ENCODE measurements around the gene EME1. TPM values are rescaled to one million over a fixed set of nuclear protein-coding genes. Genes with fewer than 3 reads are reported as not detected.

EME1 gene
- total and polyA plus RNA-seq, 2 experiments from 2014 or later: 14.4 to 15.9 TPM

DNA sequence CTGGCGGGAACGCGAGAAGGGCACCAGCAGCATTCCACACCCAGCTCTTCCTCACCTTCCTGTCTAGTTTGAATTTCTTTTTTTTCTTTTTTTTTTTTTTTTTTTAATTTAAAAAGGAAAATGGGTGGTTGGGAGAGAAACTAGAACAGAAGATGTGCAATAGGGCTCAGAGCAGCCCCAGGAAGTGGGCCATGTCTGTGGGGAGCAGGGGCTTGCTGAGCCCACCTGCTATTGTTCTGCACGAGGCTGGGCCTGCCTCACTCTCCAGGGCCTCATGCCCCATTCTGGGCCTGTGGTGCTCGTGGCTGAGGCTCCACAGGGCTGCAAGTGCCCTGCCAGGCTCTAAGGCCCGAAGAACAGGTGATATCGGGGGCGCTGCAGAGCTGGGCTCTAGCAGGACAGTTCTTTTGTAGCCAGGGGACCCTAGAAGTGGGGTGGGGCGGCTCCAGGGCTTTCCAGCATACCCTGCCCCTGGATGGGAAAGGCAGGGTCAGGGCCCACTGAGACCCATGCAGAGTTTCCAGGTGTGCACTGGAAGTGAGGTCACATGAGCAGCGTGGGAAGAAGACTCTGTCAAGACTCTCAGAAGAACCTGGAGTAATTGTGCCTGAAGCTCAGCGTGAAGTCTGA is 12.4 kb upstream of the EME1 start:
- Histone ChIP-seq H3K4me2 (no peak overlapping the region), H4K20me1 (replicated peaks; ENCODE audit: insufficient read depth) (no peaks in the 10 kb centered on the region; the same call in 1 of the 2 replicates), H3K27me3 (ENCODE audit: insufficient read depth) (no peaks in the 10 kb centered on the region), H3K4me3 (no peak overlapping the region), H3K79me2 (replicated peaks; ENCODE audit: insufficient read depth) (no peaks in the 10 kb centered on the region), H3K4me1 (ENCODE audit: insufficient read depth) (peaks cover 19% of the 10 kb centered on the region), H3K27ac (ENCODE audit: low read depth) (no peak overlapping the region), H3K36me3 (ENCODE audit: insufficient read depth) (no peaks in the 10 kb centered on the region), H2AFZ (no peak overlapping the region), H3K9me2 (ENCODE audit: insufficient read depth) (no peaks in the 10 kb centered on the region), H3F3A (replicated peaks; ENCODE audit: low read depth) (no peaks in the 10 kb centered on the region)
- ATAC-seq: no peak
- Mint-ChIP-seq H3K9me3 (no peaks in the 10 kb centered on the region; the same call in 2 of the 3 replicates), H3K4me1 (peaks cover 33% of the 10 kb centered on the region), H3K27ac (no peak overlapping the region), H3K4me3 (no peak overlapping the region), H3K36me3 (ENCODE audit: low read depth) (peaks cover 37% of the 10 kb centered on the region), H3K27me3 (ENCODE audit: insufficient read depth, low read depth, poor library complexity) (peaks cover 12% of the 10 kb centered on the region)
- DNase-seq (ENCODE audit: low spot score): no peak
- TF ChIP-seq NANOG (IDR thresholded peaks at IDR 0.05; ENCODE audit: borderline replicate concordance): no peak
- TF ChIP-seq, protein P1, sequence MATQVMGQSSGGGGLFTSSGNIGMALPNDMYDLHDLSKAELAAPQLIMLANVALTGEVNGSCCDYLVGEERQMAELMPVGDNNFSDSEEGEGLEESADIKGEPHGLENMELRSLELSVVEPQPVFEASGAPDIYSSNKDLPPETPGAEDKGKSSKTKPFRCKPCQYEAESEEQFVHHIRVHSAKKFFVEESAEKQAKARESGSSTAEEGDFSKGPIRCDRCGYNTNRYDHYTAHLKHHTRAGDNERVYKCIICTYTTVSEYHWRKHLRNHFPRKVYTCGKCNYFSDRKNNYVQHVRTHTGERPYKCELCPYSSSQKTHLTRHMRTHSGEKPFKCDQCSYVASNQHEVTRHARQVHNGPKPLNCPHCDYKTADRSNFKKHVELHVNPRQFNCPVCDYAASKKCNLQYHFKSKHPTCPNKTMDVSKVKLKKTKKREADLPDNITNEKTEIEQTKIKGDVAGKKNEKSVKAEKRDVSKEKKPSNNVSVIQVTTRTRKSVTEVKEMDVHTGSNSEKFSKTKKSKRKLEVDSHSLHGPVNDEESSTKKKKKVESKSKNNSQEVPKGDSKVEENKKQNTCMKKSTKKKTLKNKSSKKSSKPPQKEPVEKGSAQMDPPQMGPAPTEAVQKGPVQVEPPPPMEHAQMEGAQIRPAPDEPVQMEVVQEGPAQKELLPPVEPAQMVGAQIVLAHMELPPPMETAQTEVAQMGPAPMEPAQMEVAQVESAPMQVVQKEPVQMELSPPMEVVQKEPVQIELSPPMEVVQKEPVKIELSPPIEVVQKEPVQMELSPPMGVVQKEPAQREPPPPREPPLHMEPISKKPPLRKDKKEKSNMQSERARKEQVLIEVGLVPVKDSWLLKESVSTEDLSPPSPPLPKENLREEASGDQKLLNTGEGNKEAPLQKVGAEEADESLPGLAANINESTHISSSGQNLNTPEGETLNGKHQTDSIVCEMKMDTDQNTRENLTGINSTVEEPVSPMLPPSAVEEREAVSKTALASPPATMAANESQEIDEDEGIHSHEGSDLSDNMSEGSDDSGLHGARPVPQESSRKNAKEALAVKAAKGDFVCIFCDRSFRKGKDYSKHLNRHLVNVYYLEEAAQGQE (IDR thresholded peaks at IDR 0.05; ENCODE audit: unreplicated experiment): no peak
- no peak for TF ChIP-seq JUNB (IDR thresholded peaks at IDR 0.05; ENCODE audit: unreplicated experiment)
- no peak for TF ChIP-seq EZH2 (IDR thresholded peaks at IDR 0.05; ENCODE audit: low read depth, unreplicated experiment)
- TF ChIP-seq STAT1 (IDR thresholded peaks at IDR 0.05; ENCODE audit: unreplicated experiment): no peak
- TF ChIP-seq ZNF331 (CRISPR knock-in tag; IDR thresholded peaks at IDR 0.05; ENCODE audit: low read depth): no peak
- TF ChIP-seq, protein P2, sequence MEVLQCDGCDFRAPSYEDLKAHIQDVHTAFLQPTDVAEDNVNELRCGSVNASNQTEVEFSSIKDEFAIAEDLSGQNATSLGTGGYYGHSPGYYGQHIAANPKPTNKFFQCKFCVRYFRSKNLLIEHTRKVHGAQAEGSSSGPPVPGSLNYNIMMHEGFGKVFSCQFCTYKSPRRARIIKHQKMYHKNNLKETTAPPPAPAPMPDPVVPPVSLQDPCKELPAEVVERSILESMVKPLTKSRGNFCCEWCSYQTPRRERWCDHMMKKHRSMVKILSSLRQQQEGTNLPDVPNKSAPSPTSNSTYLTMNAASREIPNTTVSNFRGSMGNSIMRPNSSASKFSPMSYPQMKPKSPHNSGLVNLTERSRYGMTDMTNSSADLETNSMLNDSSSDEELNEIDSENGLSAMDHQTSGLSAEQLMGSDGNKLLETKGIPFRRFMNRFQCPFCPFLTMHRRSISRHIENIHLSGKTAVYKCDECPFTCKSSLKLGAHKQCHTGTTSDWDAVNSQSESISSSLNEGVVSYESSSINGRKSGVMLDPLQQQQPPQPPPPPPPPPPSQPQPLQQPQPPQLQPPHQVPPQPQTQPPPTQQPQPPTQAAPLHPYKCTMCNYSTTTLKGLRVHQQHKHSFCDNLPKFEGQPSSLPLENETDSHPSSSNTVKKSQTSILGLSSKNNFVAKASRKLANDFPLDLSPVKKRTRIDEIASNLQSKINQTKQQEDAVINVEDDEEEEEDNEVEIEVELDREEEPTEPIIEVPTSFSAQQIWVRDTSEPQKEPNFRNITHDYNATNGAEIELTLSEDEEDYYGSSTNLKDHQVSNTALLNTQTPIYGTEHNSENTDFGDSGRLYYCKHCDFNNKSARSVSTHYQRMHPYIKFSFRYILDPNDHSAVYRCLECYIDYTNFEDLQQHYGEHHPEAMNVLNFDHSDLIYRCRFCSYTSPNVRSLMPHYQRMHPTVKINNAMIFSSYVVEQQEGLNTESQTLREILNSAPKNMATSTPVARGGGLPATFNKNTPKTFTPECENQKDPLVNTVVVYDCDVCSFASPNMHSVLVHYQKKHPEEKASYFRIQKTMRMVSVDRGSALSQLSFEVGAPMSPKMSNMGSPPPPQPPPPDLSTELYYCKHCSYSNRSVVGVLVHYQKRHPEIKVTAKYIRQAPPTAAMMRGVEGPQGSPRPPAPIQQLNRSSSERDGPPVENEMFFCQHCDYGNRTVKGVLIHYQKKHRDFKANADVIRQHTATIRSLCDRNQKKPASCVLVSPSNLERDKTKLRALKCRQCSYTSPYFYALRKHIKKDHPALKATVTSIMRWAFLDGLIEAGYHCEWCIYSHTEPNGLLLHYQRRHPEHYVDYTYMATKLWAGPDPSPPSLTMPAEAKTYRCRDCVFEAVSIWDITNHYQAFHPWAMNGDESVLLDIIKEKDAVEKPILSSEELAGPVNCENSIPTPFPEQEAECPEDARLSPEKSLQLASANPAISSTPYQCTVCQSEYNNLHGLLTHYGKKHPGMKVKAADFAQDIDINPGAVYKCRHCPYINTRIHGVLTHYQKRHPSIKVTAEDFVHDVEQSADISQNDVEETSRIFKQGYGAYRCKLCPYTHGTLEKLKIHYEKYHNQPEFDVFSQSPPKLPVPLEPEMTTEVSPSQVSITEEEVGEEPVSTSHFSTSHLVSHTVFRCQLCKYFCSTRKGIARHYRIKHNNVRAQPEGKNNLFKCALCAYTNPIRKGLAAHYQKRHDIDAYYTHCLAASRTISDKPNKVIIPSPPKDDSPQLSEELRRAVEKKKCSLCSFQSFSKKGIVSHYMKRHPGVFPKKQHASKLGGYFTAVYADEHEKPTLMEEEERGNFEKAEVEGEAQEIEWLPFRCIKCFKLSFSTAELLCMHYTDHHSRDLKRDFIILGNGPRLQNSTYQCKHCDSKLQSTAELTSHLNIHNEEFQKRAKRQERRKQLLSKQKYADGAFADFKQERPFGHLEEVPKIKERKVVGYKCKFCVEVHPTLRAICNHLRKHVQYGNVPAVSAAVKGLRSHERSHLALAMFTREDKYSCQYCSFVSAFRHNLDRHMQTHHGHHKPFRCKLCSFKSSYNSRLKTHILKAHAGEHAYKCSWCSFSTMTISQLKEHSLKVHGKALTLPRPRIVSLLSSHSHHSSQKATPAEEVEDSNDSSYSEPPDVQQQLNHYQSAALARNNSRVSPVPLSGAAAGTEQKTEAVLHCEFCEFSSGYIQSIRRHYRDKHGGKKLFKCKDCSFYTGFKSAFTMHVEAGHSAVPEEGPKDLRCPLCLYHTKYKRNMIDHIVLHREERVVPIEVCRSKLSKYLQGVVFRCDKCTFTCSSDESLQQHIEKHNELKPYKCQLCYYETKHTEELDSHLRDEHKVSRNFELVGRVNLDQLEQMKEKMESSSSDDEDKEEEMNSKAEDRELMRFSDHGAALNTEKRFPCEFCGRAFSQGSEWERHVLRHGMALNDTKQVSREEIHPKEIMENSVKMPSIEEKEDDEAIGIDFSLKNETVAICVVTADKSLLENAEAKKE (CRISPR knock-in tag; IDR thresholded peaks at IDR 0.05): no peak
- no peak for TF ChIP-seq CREB1 (CRISPR knock-in tag; IDR thresholded peaks at IDR 0.05; ENCODE audit: low read depth)
- no peak for TF ChIP-seq EZH2phosphoT487 (IDR thresholded peaks at IDR 0.05; ENCODE audit: unreplicated experiment)
- TF ChIP-seq, protein P3, sequence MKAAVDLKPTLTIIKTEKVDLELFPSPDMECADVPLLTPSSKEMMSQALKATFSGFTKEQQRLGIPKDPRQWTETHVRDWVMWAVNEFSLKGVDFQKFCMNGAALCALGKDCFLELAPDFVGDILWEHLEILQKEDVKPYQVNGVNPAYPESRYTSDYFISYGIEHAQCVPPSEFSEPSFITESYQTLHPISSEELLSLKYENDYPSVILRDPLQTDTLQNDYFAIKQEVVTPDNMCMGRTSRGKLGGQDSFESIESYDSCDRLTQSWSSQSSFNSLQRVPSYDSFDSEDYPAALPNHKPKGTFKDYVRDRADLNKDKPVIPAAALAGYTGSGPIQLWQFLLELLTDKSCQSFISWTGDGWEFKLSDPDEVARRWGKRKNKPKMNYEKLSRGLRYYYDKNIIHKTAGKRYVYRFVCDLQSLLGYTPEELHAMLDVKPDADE (IDR thresholded peaks at IDR 0.05): no peak
- TF ChIP-seq, protein P4, sequence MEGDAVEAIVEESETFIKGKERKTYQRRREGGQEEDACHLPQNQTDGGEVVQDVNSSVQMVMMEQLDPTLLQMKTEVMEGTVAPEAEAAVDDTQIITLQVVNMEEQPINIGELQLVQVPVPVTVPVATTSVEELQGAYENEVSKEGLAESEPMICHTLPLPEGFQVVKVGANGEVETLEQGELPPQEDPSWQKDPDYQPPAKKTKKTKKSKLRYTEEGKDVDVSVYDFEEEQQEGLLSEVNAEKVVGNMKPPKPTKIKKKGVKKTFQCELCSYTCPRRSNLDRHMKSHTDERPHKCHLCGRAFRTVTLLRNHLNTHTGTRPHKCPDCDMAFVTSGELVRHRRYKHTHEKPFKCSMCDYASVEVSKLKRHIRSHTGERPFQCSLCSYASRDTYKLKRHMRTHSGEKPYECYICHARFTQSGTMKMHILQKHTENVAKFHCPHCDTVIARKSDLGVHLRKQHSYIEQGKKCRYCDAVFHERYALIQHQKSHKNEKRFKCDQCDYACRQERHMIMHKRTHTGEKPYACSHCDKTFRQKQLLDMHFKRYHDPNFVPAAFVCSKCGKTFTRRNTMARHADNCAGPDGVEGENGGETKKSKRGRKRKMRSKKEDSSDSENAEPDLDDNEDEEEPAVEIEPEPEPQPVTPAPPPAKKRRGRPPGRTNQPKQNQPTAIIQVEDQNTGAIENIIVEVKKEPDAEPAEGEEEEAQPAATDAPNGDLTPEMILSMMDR (conservative IDR thresholded peaks at IDR 0.05; ENCODE audit: low read depth in 2 of 2): no peak
- TF ChIP-seq POLR2AphosphoS5 (IDR thresholded peaks at IDR 0.05; ENCODE audit: low read depth): no peak
